ENCODE data around the gene SMIM10L2A.

SMIM10L2A gene

GRCh38 chrX:135432453-135432852, 10.7 kb downstream of the SMIM10L2A start:
- TF ChIP-seq EGR1 (IDR thresholded peaks at IDR 0.05) (no peak), REST (IDR thresholded peaks at IDR 0.05; ENCODE audit: low read depth) (no peak)

DNA sequence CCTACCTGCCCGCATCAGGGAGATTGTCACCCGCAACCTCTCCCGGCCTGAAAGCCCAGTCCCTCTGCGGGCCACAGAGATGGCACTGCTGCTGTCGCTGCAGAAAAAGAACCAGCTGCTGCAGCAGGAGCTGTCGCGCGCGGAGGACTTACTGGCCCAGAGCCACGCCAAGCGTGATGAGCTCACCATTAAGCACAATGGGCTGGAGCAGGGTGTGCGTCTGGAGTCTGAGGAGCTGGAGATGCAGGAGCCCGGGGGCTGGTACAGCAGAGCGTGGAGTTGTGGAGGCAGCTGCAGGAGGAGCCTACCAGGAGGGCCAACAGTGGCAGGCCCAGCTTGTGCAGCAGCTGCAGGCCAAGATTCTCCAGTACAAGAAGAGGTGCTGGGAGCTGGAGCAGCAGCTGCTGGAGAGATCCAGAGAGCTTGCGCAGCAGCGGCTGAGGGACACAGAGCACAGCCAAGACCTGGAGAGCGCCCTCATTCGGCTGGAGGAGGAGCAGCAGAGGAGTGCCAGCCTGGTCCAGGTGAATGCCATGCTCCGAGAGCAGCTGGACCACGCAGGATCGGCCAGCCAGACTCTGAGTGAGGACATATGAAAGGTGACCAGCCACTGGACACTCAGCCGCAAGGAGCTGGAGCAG, 11.3 kb downstream of the SMIM10L2A start:
- no peak for TF ChIP-seq NFIC (IDR thresholded peaks at IDR 0.05)
- TF ChIP-seq RAD21 (IDR thresholded peaks at IDR 0.05; ENCODE audit: low read depth) = no peak
- TF ChIP-seq CREB1 (IDR thresholded peaks at IDR 0.05; ENCODE audit: low read depth) = no peak
- TF ChIP-seq REST (IDR thresholded peaks at IDR 0.05; ENCODE audit: low read depth) = no peak
- no peak for TF ChIP-seq EGR1 (IDR thresholded peaks at IDR 0.05)
- TF ChIP-seq EP300 (IDR thresholded peaks at IDR 0.05; ENCODE audit: borderline replicate concordance) = no peak
- no peak for TF ChIP-seq TCF12 (IDR thresholded peaks at IDR 0.05; ENCODE audit: low read depth)
- no peak for TF ChIP-seq TEAD4 (IDR thresholded peaks at IDR 0.05)
- no peak for TF ChIP-seq CEBPB (IDR thresholded peaks at IDR 0.05)
- TF ChIP-seq USF1 (IDR thresholded peaks at IDR 0.05) = no peak
- no peak for TF ChIP-seq ZBTB7A (IDR thresholded peaks at IDR 0.05; ENCODE audit: low read depth)
- TF ChIP-seq MAX (IDR thresholded peaks at IDR 0.05) = no peak
- no peak for TF ChIP-seq YY1 (IDR thresholded peaks at IDR 0.05; ENCODE audit: low read depth)
- TF ChIP-seq TAF1 (IDR thresholded peaks at IDR 0.05; ENCODE audit: low read depth) = no peak
- TF ChIP-seq FOXM1 (IDR thresholded peaks at IDR 0.05; ENCODE audit: borderline replicate concordance, low read depth) = no peak

DNA sequence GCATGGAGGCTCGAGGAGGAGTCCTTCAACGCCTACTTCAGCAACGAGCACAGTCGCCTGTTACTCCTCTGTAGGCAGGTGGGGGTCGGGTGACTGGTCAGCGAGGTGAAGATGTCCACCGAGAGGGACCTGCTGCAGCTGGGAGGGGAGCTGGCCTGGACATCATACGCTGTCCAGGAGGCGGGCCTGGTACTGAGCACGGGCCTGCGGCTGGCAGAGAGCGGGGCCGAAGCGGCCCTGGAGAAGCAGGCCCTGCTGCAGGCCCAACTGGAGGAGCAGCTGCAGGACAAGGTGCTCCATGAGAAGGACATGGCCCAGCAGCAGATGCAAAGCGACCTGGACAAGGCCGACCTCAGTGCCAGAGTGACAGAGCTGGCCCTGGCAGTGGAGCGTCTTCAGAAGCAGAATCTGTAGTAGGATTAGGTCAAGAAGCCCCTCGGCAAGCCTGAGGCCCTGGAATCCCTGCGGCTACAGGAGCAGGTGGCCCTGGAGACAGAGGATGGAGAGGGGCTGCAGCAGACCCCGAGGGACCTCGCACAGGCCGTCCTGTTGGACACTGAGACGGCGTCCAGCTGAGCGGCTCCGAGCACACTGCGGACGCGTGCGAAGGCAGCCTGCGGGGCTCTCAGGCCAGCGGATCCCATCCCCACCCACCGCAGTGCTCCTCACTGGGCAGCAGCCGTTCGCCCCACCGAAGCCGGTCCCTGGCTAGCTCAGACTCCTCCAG, 11.9 kb downstream of the SMIM10L2A start:
- TF ChIP-seq YY1 (IDR thresholded peaks at IDR 0.05; ENCODE audit: low read depth) = no peak
- no peak for TF ChIP-seq CREB1 (IDR thresholded peaks at IDR 0.05; ENCODE audit: low read depth)
- no peak for TF ChIP-seq USF1 (IDR thresholded peaks at IDR 0.05)
- no peak for TF ChIP-seq REST (IDR thresholded peaks at IDR 0.05; ENCODE audit: low read depth)
- no peak for TF ChIP-seq CEBPB (IDR thresholded peaks at IDR 0.05)
- TF ChIP-seq TAF1 (IDR thresholded peaks at IDR 0.05; ENCODE audit: low read depth) = no peak
- no peak for TF ChIP-seq EP300 (IDR thresholded peaks at IDR 0.05; ENCODE audit: borderline replicate concordance)
- no peak for TF ChIP-seq NFIC (IDR thresholded peaks at IDR 0.05)
- TF ChIP-seq MAX (IDR thresholded peaks at IDR 0.05) = no peak
- TF ChIP-seq ZBTB7A (IDR thresholded peaks at IDR 0.05; ENCODE audit: low read depth) = no peak
- no peak for TF ChIP-seq TCF12 (IDR thresholded peaks at IDR 0.05; ENCODE audit: low read depth)
- no peak for TF ChIP-seq FOXM1 (IDR thresholded peaks at IDR 0.05; ENCODE audit: borderline replicate concordance, low read depth)
- TF ChIP-seq TEAD4 (IDR thresholded peaks at IDR 0.05) = no peak
- TF ChIP-seq RAD21 (IDR thresholded peaks at IDR 0.05; ENCODE audit: low read depth) = no peak
